ENCODE data around the gene MUC4.

Gene MUC4

GRCh38 chr3:195810455-195810845 is 1.3 kb downstream of the MUC4 start:
- no peaks in the 10 kb centered on the region for H4K20me1 ChIP-seq (ENCODE audit: insufficient read depth, low read length)
- no peaks in the 10 kb centered on the region for H3K4me1 ChIP-seq (ENCODE audit: insufficient read depth, low read length, severe bottlenecking)
- no peaks in the 10 kb centered on the region for H3F3A ChIP-seq (ENCODE audit: insufficient read depth, low read length)
- H2AFZ ChIP-seq (ENCODE audit: low read length) = no peak overlapping the region
- H3K36me3 ChIP-seq (ENCODE audit: insufficient read depth, low read length) = no peaks in the 10 kb centered on the region
- no peaks in the 10 kb centered on the region for H3K79me2 ChIP-seq (ENCODE audit: insufficient read depth, low read length)
- TF ChIP-seq EZH2 (IDR thresholded peaks at IDR 0.05; ENCODE audit: borderline replicate concordance, low read length) = no peak
- TF ChIP-seq, protein P1, sequence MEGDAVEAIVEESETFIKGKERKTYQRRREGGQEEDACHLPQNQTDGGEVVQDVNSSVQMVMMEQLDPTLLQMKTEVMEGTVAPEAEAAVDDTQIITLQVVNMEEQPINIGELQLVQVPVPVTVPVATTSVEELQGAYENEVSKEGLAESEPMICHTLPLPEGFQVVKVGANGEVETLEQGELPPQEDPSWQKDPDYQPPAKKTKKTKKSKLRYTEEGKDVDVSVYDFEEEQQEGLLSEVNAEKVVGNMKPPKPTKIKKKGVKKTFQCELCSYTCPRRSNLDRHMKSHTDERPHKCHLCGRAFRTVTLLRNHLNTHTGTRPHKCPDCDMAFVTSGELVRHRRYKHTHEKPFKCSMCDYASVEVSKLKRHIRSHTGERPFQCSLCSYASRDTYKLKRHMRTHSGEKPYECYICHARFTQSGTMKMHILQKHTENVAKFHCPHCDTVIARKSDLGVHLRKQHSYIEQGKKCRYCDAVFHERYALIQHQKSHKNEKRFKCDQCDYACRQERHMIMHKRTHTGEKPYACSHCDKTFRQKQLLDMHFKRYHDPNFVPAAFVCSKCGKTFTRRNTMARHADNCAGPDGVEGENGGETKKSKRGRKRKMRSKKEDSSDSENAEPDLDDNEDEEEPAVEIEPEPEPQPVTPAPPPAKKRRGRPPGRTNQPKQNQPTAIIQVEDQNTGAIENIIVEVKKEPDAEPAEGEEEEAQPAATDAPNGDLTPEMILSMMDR (IDR thresholded peaks at IDR 0.05; ENCODE audit: low read length) = no peak
- H3K9ac ChIP-seq (ENCODE audit: low read length) = no peak overlapping the region
- no peaks in the 10 kb centered on the region for H3K9me3 ChIP-seq (ENCODE audit: low read length)
- H3K4me3 ChIP-seq (ENCODE audit: low read depth, low read length, poor library complexity, severe bottlenecking) = no peak overlapping the region
- H3K9me2 ChIP-seq (ENCODE audit: low read depth, low read length) = no peaks in the 10 kb centered on the region
- H3K27me3 ChIP-seq (ENCODE audit: insufficient read depth, low read length) = peaks cover 31% of the 10 kb centered on the region
- no peak overlapping the region for H3K4me2 ChIP-seq (ENCODE audit: low read length)
- no peak overlapping the region for H3K27ac ChIP-seq (ENCODE audit: low read depth, low read length, poor library complexity, severe bottlenecking)

GRCh38 chr3:195809796-195810454 is 1.8 kb downstream of the MUC4 start:
- no peaks in the 10 kb centered on the region for H3K36me3 ChIP-seq (ENCODE audit: insufficient read depth, low read length)
- no peaks in the 10 kb centered on the region for H4K20me1 ChIP-seq (ENCODE audit: insufficient read depth, low read length)
- TF ChIP-seq, protein P1 (IDR thresholded peaks at IDR 0.05; ENCODE audit: low read length) = no peak
- TF ChIP-seq EZH2 (IDR thresholded peaks at IDR 0.05; ENCODE audit: borderline replicate concordance, low read length) = no peak
- H3K4me3 ChIP-seq (ENCODE audit: low read depth, low read length, poor library complexity, severe bottlenecking) = no peak overlapping the region
- H3K4me1 ChIP-seq (ENCODE audit: insufficient read depth, low read length, severe bottlenecking) = no peaks in the 10 kb centered on the region
- H3K27me3 ChIP-seq (ENCODE audit: insufficient read depth, low read length) = peaks cover 30% of the 10 kb centered on the region
- H3F3A ChIP-seq (ENCODE audit: insufficient read depth, low read length) = no peaks in the 10 kb centered on the region
- no peak overlapping the region for H2AFZ ChIP-seq (ENCODE audit: low read length)
- no peak overlapping the region for H3K9ac ChIP-seq (ENCODE audit: low read length)
- H3K9me3 ChIP-seq (ENCODE audit: low read length) = no peaks in the 10 kb centered on the region
- no peak overlapping the region for H3K4me2 ChIP-seq (ENCODE audit: low read length)
- H3K79me2 ChIP-seq (ENCODE audit: insufficient read depth, low read length) = no peaks in the 10 kb centered on the region
- no peak overlapping the region for H3K27ac ChIP-seq (ENCODE audit: low read depth, low read length, poor library complexity, severe bottlenecking)
- H3K9me2 ChIP-seq (ENCODE audit: low read depth, low read length) = no peaks in the 10 kb centered on the region

- no peaks in the 10 kb centered on the region for H3K9me2 ChIP-seq (ENCODE audit: low read depth, low read length)
- H3K4me2 ChIP-seq (ENCODE audit: low read length) = no peak overlapping the region
- no peak overlapping the region for H3K9ac ChIP-seq (ENCODE audit: low read length)
- no peaks in the 10 kb centered on the region for H3K9me3 ChIP-seq (ENCODE audit: low read length)
- peaks cover 26% of the 10 kb centered on the region for H3K27me3 ChIP-seq (ENCODE audit: insufficient read depth, low read length)
- no peak overlapping the region for H3K27ac ChIP-seq (ENCODE audit: low read depth, low read length, poor library complexity, severe bottlenecking)
- H3F3A ChIP-seq (ENCODE audit: insufficient read depth, low read length) = no peaks in the 10 kb centered on the region
- H3K4me3 ChIP-seq (ENCODE audit: low read depth, low read length, poor library complexity, severe bottlenecking) = no peak overlapping the region
- TF ChIP-seq EZH2 (IDR thresholded peaks at IDR 0.05; ENCODE audit: borderline replicate concordance, low read length) = no peak
- TF ChIP-seq, protein P1 (IDR thresholded peaks at IDR 0.05; ENCODE audit: low read length) = no peak
- H3K4me1 ChIP-seq (ENCODE audit: insufficient read depth, low read length, severe bottlenecking) = no peaks in the 10 kb centered on the region
- no peaks in the 10 kb centered on the region for H3K79me2 ChIP-seq (ENCODE audit: insufficient read depth, low read length)
- H2AFZ ChIP-seq (ENCODE audit: low read length) = no peak overlapping the region
- no peaks in the 10 kb centered on the region for H3K36me3 ChIP-seq (ENCODE audit: insufficient read depth, low read length)
- no peaks in the 10 kb centered on the region for H4K20me1 ChIP-seq (ENCODE audit: insufficient read depth, low read length)
Measured at GRCh38 chr3:195809291-195809785, 2.4 kb downstream of the MUC4 start.

All from OCI-LY1 (cell line).